Transverse colon (tissue), 3 donors: Measurements from ENCODE around the gene RIPPLY3.

Experiments used
- POLR2A ChIP-seq: fragments of 450-650 bp; IDR thresholded peaks from one replicate; pipeline ENCODE4 v1.6.1; 2016; ENCODE audit warnings: antibody characterized with exemption, mild to moderate bottlenecking, moderate library complexity
- POLR2AphosphoS5 ChIP-seq, 3 donors: sonication (generic); formaldehyde crosslinking; IDR thresholded peaks; one replicate each; pipeline ENCODE4 v1.6.1; 2016; ENCODE audit warnings: antibody characterized with exemption in 3 of 3

DNA sequence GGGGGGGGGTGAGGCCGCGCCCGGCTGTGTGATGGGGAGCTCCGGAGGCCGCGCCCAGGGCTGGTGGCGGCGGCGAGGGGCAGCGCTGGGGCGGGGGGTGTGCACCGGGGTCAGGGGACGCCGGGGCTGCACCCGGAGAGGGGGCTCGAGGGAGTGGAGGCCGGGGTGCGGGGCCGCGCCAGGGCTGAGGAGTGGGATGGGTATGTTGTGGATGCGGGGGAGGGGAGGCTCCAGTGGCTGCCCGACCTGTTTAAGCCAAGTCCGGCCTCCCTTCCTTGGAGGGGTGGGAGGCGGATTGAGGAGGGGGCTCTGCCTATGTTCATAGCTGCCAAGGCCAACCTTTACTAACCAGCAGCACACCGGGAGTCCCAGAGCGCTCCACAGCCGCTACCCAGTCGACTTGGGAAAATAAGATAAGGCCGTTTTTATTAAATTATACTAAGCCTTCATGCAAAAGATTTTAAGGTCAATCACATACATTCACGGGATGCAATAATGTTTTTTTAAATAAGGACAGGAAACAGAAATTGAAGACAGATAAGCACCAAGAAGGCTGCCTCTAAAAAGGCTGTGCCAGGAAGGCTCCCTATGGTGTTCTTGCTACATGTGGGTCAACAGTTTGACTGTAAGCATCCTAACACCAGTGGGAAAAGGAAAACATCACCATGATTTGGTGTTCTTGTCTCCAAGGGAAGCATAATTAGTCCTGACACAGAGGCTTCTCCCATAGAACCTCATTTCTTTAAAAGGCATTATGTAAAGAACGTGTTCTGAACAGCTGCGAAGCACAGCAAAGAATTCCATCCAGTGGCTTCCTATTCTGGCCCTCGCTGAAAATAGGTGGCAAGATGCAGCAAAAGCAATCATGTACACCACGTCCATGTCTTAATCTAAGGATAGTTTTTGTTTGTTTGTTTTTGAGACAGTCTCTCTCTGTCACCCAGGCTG, 39.4 kb upstream of the RIPPLY3 start:
- TF ChIP-seq POLR2AphosphoS5 (IDR thresholded peaks at IDR 0.05) (no peak), POLR2A (no peak)
